Caco-2 (cell line): ENCODE results near the gene C10orf90. TPM values are rescaled to one million over a fixed set of nuclear protein-coding genes. Genes with fewer than 3 reads are reported as not detected.

Experiments
- BruUV-seq: library from RNA; stranded (reverse); fragments of 400-500 nt; replicated peaks from 2 replicates; lab custom pipeline; 2021; lab: Mats Ljungman, UMichigan
- CTCF ChIA-PET: fragments of 300-600 bp; sonication (Branson Sonifier 250); formaldehyde crosslinking; loops from one replicate; lab custom pipeline; 2022; ENCODE audit warnings: antibody characterized with exemption; lab: Charles Lee
- POLR2A ChIA-PET: fragments of 300-600 bp; sonication (Branson Sonifier 250); formaldehyde crosslinking; loops from one replicate; lab custom pipeline; 2022; ENCODE audit warnings: antibody characterized with exemption; lab: Charles Lee
- DNase-seq, 2 experiments: peaks; one replicate each; pipeline versions ENCODE4 v3.0.0 to v3.0.0-alpha.2; 2020 to 2022
- H3K27me3 ChIP-seq: replicated peaks from 2 replicates; pipeline ENCODE4 v1.6.0; 2011; ENCODE audit warnings: low read length; ENCODE audit not compliant: control insufficient read depth, insufficient read depth
- H3K36me3 ChIP-seq: 2 replicates; pipeline ENCODE4 v1.5.1; 2011; ENCODE audit warnings: low read length; ENCODE audit not compliant: control insufficient read depth, insufficient read depth
- H3K4me1 ChIP-seq: fragments of 250-450 bp; sonication (Bioruptor Pico); 2 replicates; pipeline ENCODE4 v1.5.1; 2020; ENCODE audit warnings: mild to moderate bottlenecking
- H3K4me3 ChIP-seq: 2 replicates; pipeline ENCODE4 v1.5.1; 2011; ENCODE audit warnings: low read depth, mild to moderate bottlenecking, control low read depth, low read length
- H3K9me3 ChIP-seq: fragments of 250-450 bp; sonication (Bioruptor Pico); 2 replicates; pipeline ENCODE4 v1.5.1; 2020; ENCODE audit warnings: mild to moderate bottlenecking, moderate library complexity
- H3K27ac Mint-ChIP-seq: one replicate; pipeline ENCODE4 v1.8.0; 2022; ENCODE audit warnings: mixed read lengths; ENCODE audit not compliant: unreplicated experiment
- H3K27me3 Mint-ChIP-seq: one replicate; pipeline ENCODE4 v1.8.0; 2022; ENCODE audit warnings: mixed read lengths; ENCODE audit not compliant: insufficient read depth, unreplicated experiment
- H3K36me3 Mint-ChIP-seq: one replicate; pipeline ENCODE4 v1.8.0; 2022; ENCODE audit warnings: mild to moderate bottlenecking, mixed read lengths; ENCODE audit not compliant: insufficient read depth, unreplicated experiment
- H3K4me1 Mint-ChIP-seq: one replicate; pipeline ENCODE4 v1.8.0; 2022; ENCODE audit warnings: low read depth, mixed read lengths; ENCODE audit not compliant: unreplicated experiment
- H3K4me3 Mint-ChIP-seq: one replicate; pipeline ENCODE4 v1.8.0; 2022; ENCODE audit warnings: mild to moderate bottlenecking, moderate library complexity, mixed read lengths; ENCODE audit not compliant: unreplicated experiment
- H3K9me3 Mint-ChIP-seq: one replicate; pipeline ENCODE4 v1.8.0; 2022; ENCODE audit warnings: mixed read lengths; ENCODE audit not compliant: unreplicated experiment
- intact Hi-C: fragments of 100-400 bp; cut with micrococcal nuclease; formaldehyde crosslinking; loops from one replicate; pipeline ENCODE4 v1.10.0; 2022; ENCODE audit not compliant: unreplicated experiment
- total RNA-seq: library from RNA; stranded (reverse); gene quantifications from 2 replicates; pipeline ENCODE4 v1.2.3, GENCODE V29; 2022
- TF ChIP-seq, protein P1 (sequence below), 2 experiments: fragments of 200-600 bp in 1 of 2; IDR thresholded peaks; 1 replicate in 1 of 2; 2 replicates in 1 of 2; pipeline versions ENCODE4 v1.5.1 to v1.8.0; 2011 to 2022; ENCODE audit warnings: antibody characterized with exemption in 1 of 2, control low read depth in 1 of 2, inconsistent platforms in 1 of 2, low read depth in 1 of 2, low read length in 1 of 2, mild to moderate bottlenecking in 1 of 2, moderate library complexity in 1 of 2; ENCODE audit not compliant: insufficient read depth in 1 of 2, severe bottlenecking in 1 of 2, unreplicated experiment in 1 of 2

The C10orf90 gene
- total RNA-seq, 1 experiment from 2014 or later = not detected

DNA sequence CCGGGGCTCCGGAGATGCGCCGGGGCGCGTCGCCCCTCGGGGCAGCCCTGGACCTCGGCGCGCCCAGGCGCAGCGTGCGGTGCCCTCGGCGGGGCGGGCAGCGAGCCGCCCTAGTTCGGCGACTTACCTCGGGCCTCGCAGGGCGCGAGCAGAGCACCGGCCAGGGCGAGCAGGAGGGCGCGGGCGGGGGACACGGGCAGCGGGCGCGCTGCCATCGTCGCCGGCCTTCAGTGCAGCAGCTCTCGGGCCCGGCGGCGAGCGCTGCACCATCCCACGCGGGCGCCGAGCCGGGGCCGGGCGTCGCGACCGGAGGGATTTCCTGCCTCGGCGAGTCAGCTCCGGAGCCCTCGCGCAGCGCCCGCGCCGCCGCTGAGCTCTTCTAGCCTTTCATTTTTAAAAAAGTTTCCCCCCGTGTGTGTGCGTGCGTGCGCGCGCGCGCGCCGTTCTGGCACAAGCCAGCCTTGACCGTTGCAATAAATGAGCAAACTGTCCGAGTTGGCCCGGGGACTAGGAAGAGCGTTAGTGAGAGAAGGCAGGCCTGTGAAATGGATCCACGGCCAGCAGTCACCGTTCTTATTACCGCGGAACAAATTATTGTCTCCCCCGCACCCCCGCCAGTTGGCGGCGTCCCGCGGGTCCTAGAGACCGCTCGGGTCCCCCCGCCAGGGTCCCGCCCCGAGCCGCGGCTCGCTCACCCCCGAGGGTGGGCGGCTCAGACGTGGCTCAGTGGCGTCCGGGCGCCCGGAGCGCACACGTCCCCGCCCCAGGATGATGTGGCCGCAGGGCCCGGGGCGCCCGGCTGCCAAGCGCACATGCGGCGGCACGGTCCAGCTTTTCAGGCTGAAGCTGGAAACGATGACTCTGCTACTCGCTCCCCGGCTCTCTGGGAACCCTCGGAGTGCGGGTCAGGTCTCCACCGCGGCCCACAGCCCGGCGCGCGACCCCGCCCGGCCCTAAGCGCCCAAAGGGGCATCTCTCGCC lies 282.3 kb downstream of the C10orf90 start, which contains the start of gene ADAM12:
TSS of gene ADAM12 (minus strand) at position 547 of the 981 bp plus-strand sequence. CDS start at position 215, 332 bp downstream.
- H3K27ac Mint-ChIP-seq = no peak within 1 kb of the TSS
- BruUV-seq = no TSS peak
- H3K9me3 ChIP-seq = no peaks in the 10 kb centered on the region; the same call in 1 of the 2 replicates
- no peak within 1 kb of the TSS for H3K4me3 ChIP-seq
- POLR2A ChIA-PET = no interaction called here
- H3K36me3 Mint-ChIP-seq = peaks cover 4% of the 10 kb centered on the region
- no peaks in the 10 kb centered on the region for H3K4me1 ChIP-seq
- CTCF ChIA-PET = no interaction called here
- no peaks in the 10 kb centered on the region for H3K9me3 Mint-ChIP-seq
- peak within 1 kb of the TSS; percentile 73 for H3K4me3 Mint-ChIP-seq
- TF ChIP-seq, protein P1, sequence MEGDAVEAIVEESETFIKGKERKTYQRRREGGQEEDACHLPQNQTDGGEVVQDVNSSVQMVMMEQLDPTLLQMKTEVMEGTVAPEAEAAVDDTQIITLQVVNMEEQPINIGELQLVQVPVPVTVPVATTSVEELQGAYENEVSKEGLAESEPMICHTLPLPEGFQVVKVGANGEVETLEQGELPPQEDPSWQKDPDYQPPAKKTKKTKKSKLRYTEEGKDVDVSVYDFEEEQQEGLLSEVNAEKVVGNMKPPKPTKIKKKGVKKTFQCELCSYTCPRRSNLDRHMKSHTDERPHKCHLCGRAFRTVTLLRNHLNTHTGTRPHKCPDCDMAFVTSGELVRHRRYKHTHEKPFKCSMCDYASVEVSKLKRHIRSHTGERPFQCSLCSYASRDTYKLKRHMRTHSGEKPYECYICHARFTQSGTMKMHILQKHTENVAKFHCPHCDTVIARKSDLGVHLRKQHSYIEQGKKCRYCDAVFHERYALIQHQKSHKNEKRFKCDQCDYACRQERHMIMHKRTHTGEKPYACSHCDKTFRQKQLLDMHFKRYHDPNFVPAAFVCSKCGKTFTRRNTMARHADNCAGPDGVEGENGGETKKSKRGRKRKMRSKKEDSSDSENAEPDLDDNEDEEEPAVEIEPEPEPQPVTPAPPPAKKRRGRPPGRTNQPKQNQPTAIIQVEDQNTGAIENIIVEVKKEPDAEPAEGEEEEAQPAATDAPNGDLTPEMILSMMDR (IDR thresholded peaks at IDR 0.05; ENCODE audit: insufficient read depth in 1 of 2, low read depth in 1 of 2, low read length in 1 of 2, severe bottlenecking in 1 of 2, unreplicated experiment in 1 of 2) = no peak
- H3K36me3 ChIP-seq = no peaks in the 10 kb centered on the region
- peaks cover 32% of the 10 kb centered on the region for H3K27me3 Mint-ChIP-seq
- DNase-seq = no peak
- no peaks in the 10 kb centered on the region for H3K27me3 ChIP-seq
- H3K4me1 Mint-ChIP-seq = peaks cover 10% of the 10 kb centered on the region
- intact Hi-C loops = loop anchor here (1.0 kb wide), 2 partner anchors 406 to 454 kb away; no protein-coding TSS in a partner anchor

DNA sequence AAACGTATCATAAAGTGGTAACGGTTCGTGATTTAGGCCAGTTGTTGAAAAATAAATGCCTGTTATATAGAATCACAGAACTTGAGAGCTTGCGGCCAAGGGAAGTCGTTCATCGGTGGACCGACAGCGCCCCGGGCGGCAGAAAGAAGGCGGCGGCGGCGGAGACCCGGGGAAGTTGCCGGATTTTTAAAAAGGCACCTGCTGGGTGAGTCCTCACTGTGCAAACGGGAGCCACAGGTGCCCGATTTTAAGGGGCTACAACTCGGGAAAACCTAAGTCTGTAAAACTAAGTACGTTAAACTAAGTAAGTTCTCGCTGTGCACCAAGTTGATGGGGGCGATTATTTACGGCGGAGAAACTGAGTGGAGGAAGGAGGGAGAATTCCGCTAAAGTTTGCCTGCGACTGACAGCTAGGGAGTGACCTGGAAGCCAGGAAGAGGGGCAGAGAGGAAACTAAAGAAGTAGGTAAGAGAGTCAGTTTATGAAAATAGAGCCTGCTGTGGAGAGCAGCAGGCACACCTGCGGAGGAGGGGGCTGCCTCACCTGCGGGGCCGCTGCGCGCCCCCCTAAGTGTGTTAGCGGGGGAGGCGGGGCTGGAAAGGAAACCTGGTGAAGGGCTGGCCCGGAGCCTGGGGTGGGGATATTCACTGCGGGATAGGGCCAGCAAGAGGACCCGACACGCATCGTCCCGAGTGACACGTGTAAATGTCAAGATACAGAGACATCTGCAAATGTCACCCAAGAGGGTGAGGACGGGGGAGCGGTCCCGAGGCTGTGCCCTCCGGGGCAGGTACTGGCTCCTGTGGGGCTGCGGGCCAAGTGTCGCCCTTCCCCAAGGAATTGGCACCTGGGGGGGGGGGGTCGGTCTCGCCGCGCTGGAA lies 283.2 kb downstream of the C10orf90 start:
- ChIA-PET POLR2A (no interaction called here), CTCF (interaction anchor here (0.9 to 1.0 kb wide), 2 partner anchors 406 to 453 kb away, joined by 3 read pairs; no protein-coding TSS in a partner anchor)
- Mint-ChIP-seq H3K27me3 (peaks cover 32% of the 10 kb centered on the region), H3K4me1 (peaks cover 10% of the 10 kb centered on the region), H3K36me3 (peaks cover 4% of the 10 kb centered on the region), H3K9me3 (no peaks in the 10 kb centered on the region), H3K4me3 (peak overlapping the region; percentile 73), H3K27ac (no peak overlapping the region)
- no peaks in the 10 kb centered on the region for H3K36me3 ChIP-seq
- no peaks in the 10 kb centered on the region; the same call in 1 of the 2 replicates for H3K9me3 ChIP-seq
- intact Hi-C loops = loop anchor here (1.0 kb wide), 2 partner anchors 405 to 453 kb away; no protein-coding TSS in a partner anchor
- H3K4me1 ChIP-seq = no peaks in the 10 kb centered on the region
- BruUV-seq = no TSS peak
- no peak overlapping the region for H3K4me3 ChIP-seq
- peak; percentile 47 to 67 for DNase-seq
- TF ChIP-seq, protein P1 (IDR thresholded peaks at IDR 0.05; ENCODE audit: insufficient read depth in 1 of 2, low read depth in 1 of 2, low read length in 1 of 2, severe bottlenecking in 1 of 2, unreplicated experiment in 1 of 2) = peak; percentile 74
- no peaks in the 10 kb centered on the region for H3K27me3 ChIP-seq
